GM12801 (cell line): ENCODE measurements around the gene ATG13.

Experiments
- CTCF ChIP-seq: IDR thresholded peaks from one replicate; pipeline ENCODE4 v1.5.1; 2011; ENCODE audit warnings: control low read depth; ENCODE audit not compliant: insufficient read length; ENCODE audit errors: extremely low read depth

Gene ATG13

GRCh38 chr11:46664612-46665011 is 47.3 kb downstream of the ATG13 start:
- no peak for TF ChIP-seq CTCF

GRCh38 chr11:46665356-46665755 is 48.0 kb downstream of the ATG13 start:
- no peak for TF ChIP-seq CTCF

- no peak for TF ChIP-seq CTCF
Measured at GRCh38 chr11:46666516-46666915, 49.2 kb downstream of the ATG13 start.

GRCh38 chr11:46667043-46667481 is 49.7 kb downstream of the ATG13 start:
- TF ChIP-seq CTCF: no peak

GRCh38 chr11:46668480-46669085 is 51.2 kb downstream of the ATG13 start:
- no peak for TF ChIP-seq CTCF

- no peak for TF ChIP-seq CTCF
Measured at GRCh38 chr11:46669711-46670139, 52.4 kb downstream of the ATG13 start.

- TF ChIP-seq CTCF: no peak
Measured at GRCh38 chr11:46671958-46672315, 54.6 kb downstream of the ATG13 start.
